HG03103 (cell line): ENCODE measurements around the gene LYPD1.

ENCODE experiments used
- ATAC-seq: cut with Tn5 transposase; IDR thresholded peaks from one replicate; pipeline ENCODE4 v1.9.1; 2021; ENCODE audit warnings: low read depth; ENCODE audit not compliant: unreplicated experiment

Gene LYPD1

DNA sequence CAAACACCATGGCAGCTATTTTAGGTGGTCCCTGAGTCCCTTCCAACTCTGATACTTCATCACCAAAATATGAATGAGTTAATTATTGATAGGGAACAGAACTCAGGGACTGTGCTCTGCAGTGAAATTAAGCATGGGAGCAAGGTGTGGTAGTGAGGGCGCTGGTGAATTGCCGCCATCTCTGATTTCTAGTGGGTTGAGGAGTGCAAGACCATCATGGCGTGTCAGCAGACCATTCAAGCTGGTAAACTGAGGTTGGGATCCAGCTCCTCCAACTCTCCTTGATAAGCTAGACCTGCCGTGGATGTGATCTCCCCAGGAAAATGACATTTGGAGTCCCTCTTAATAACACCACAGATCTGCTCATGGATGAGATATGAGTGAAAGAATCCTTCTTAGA lies 70.4 kb downstream of the LYPD1 start:
- no peak for ATAC-seq

DNA sequence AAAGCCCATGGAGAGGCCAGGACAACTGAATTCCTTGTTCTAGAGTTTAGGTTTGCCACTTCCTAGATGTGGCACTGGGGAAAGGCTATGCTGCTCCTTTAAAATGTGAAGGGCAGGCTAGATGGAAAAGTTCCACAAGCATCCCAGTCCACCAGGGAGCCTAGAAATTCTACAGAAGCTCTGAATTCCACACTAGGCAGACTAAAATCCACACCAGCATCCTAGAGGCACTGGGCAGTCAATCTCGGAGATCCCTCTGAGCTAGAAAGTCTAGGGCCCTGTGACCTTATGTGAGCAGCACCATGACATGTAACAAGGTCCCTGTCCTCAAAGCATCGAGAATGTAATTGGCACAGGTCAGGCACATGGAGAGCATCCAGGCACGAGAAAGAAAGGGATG lies 71.5 kb downstream of the LYPD1 start:
- ATAC-seq = no peak

GRCh38 chr2:132597831-132598230 lies 72.2 kb downstream of the LYPD1 start:
- ATAC-seq = no peak

- ATAC-seq = no peak
These were observed 72.8 kb downstream of the LYPD1 start for GRCh38 chr2:132597166-132597565.

GRCh38 chr2:132595693-132596092 lies 74.3 kb downstream of the LYPD1 start:
- no peak for ATAC-seq

GRCh38 chr2:132595186-132595585 lies 74.8 kb downstream of the LYPD1 start:
- ATAC-seq = no peak
